GM19324 (cell line): ENCODE results near the gene RGPD5.
A peak's percentile ranks its signal among the peaks of the same experiment; 100 is the strongest.
"Not testable (repeated sequence)": the region's sequence is repeated elsewhere in the genome, so short reads cannot be mapped to it uniquely, and the experiment has no call there.

ENCODE experiments used
- ATAC-seq: cut with Tn5 transposase; IDR thresholded peaks from one replicate; pipeline ENCODE4 v1.9.1; 2021; ENCODE audit warnings: mild to moderate bottlenecking, moderate library complexity; ENCODE audit not compliant: unreplicated experiment, low FRiP score

RGPD5 gene

GRCh38 chr2:109889909-109890308, 95.8 kb downstream of the RGPD5 start:
- ATAC-seq = not testable (repeated sequence)

DNA sequence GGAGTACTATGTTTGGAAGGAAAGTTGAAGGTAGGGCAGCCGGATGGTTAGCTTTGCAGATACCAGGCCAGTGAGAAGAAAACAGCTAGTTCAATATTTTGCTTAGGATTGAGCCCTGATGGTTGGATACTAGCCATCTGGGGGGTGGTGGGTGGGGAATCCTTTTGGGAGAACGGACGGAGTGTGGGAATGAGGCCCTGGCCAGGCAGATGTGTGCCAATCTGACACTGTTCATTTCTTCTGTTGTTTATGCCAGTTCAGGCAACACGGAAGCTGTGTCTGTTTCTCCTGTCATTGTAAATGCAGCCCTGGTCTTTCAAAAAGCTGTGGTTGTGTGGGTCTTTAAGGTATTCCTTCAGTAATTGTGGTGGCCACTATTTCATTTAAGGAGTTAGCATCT, 96.9 kb downstream of the RGPD5 start:
- ATAC-seq = not testable (repeated sequence)

DNA sequence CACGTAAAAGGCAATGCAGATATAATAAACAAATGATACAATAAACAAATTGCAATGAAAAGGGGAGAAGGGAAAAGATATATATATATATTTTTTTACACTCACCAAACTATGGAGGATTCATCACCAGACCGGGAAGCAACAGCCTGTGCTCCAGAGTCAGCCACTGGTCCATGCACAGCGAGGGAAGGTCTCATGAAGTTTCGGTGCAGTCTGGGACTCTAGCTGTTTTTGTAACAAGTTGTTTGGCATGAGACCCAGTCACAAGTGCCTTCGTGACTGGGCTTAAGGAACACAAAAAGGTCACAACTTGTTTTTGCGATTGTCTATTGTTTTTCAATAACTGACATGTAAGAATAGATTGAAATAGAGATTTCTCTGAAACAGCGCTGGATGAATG, 99.6 kb downstream of the RGPD5 start:
- ATAC-seq = not testable (repeated sequence)

DNA sequence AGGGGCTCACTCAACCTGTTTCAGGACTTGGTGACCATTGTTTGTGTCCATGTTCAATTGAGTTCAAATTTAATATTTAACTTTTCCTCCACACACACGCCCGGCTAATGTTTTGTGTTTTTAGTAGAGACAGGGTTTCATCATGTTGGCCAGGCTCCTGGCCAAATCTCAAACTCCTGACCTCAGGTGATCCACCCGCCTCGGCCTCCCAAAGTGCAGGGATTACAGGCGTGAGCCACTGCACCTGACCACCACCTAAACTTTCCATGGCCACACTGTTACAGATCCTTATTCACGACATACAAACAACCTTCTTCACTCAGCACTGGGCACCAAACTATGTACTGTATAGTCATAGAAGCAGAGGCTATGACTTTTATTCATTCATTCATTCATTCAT, 100.0 kb downstream of the RGPD5 start:
- ATAC-seq = not testable (repeated sequence)

GRCh38 chr2:109895090-109895869, 101.2 kb downstream of the RGPD5 start:
- not testable (repeated sequence) for ATAC-seq

GRCh38 chr2:109896212-109896611, 102.1 kb downstream of the RGPD5 start:
- peak; percentile 75 for ATAC-seq

DNA sequence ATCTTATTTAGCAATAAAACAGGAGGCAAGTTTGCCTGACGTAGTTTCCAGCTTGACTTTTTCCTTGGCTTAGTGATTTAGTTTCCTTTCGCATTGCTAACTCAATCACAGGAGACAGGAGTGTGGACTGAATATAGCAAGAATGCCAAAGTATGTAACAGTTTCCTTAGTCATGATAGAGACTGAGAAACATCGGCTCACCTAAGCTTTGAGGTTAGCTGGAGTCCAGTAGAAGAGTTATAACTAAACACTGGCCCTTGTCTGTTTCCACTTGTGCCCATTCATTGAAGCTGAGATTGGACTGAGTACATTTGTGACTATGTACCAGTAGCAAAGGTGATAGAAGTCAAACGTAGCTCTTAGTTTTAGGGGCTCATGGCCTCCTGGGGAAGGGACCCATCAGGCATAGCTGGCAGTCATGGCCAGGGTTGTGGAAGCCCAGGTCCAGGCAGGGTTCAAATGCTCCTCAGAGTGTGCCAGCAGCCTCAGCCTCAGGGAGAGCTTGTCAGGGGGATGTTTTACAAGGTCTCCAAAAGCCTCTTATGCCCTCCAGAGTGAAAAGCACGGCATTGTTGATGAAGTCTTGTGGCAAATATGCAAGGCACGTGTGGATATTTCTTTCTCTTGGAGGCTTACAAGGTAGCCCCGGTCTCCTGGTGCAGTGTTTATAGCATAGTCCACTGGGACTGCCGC, 103.8 kb downstream of the RGPD5 start:
- not testable (repeated sequence) for ATAC-seq

DNA sequence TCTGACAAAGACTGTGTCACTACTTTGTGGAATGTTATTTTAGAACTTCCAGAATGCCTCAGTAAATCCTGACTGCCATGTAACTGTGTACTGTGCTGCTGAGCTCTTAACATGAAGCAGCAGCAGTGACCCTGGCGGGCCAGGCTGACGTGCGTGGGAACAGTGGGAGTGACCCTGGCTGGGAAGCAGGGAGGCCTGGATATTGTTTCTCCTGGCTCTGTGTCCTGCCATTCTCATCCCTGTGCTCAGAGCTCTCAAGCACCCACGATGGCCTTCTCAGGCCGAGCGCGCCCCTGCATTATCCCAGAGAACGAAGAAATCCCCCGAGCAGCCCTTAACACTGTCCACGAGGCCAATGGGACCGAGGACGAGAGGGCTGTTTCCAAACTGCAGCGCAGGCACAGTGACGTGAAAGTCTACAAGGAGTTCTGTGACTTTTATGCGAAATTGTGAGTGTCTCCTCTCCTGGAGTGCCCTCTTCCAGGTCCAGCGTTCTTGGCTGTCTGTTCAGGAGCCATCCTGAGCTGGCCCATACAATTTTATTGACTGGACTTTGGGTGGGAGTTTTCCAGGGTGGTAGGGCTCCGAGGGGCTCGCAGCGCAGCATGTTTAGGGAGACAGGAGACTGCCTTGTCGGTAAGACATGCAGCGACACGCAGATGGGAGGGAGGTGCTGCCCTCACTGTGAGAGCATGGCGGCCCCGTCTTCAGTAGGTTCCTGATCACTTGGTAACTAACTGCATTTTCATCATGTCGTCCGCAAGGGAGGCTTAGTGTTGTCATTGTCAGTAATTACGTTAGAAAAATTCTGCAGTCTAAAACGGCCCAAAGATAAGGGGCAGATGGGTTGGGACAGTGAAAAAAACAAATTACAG, 104.6 kb downstream of the RGPD5 start, which contains the start of gene LIMS3:
LIMS3 (plus strand) TSS at position 227 of the 875 bp plus-strand sequence; CDS start at position 268, 41 bp downstream.
- ATAC-seq = not testable (repeated sequence)

- ATAC-seq = not testable (repeated sequence)
Observed at GRCh38 chr2:109905796-109906195, 111.7 kb downstream of the RGPD5 start.
